Stimulated activated CD8-positive, alpha-beta memory T cell treated with anti-CD3 and anti-CD28 coated beads, Interleukin-12 subunit alpha, Interleukin-12 subunit beta, amount 100 ng/mL, for 24 hours (primary cell): ENCODE results near the gene C5.
A peak's percentile ranks its signal among the peaks of the same experiment; 100 is the strongest.
"Not testable (repeated sequence)": the region's sequence is repeated elsewhere in the genome, so short reads cannot be mapped to it uniquely, and the experiment has no call there.

Experiments
- DNase-seq: peaks from one replicate; pipeline ENCODE4 v3.0.0-alpha.2; 2020; ENCODE audit errors: extremely low read depth

C5 gene

DNA sequence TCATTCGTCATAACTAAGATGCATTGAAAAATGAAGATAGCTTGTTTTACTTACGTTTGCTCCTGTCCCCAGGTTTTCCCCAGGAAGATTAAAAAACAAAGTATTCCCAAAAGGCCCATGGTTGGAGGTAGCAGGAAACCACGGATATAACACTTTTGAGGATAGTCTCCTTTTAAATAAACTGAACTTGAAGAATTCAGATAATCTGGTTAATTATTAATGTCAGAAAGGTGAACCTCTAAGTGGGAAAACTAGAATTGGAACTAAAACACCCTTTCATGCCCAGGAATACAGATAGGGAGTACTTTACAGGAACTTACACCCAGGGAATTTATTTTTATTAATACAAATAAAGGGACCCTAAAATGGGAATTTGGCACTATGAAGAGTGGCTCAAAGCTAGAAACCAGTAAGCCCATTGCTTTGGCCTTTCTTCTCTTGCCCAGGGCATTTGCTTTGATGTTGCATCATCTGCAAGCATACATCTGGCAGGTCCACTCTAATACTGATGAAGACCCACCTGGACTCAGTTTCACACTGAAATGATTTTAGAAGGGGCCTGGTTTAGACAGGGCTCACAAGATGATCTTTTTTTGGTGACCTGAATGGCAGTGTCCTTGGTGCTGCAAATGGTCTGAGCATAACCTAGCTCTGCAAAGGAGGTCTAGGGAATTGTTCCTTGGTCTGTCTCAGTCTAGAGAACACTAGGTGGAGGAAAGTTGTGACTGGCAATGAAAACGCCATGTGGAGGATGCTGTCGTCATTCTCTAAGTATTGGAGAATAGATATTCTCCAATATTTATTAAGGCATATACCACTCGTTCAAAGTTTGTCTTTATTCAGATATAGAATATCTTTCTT lies at the start of gene C5:
TSS of gene C5 (minus strand) at position 148 of the 861 bp plus-strand sequence. CDS start at position 119, 29 bp downstream.
- no peak for DNase-seq

DNA sequence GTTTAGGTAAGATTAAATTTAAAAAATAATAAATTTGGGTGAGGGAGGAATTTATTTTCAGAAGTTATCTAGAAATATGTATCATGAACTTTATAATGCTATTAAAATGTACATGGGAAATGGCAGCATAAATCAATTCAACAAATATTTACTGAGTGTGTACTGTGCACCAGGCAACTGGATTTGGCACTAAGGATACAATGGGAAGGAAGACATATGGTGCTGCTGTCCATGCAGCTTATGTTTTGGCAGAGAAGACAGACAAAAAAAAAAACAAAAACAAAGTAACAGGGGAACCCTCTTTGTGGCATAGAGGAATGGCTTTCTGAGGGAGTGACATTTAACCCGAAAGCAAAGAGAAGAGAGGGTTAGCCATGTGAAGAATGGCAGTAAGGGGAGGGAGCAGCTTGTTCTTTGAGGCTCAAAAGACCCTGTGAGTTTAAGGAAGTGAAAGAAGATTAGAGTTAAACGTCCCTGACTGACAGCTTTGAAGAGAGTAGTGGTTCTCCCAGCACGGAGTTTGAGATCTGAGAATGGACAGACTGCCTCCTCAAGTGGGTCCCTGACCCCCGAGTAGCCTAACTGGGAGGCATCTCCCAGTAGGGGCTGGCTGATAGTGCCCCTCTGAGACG lies 48.6 kb upstream of the C5 start:
- no peak for DNase-seq

DNA sequence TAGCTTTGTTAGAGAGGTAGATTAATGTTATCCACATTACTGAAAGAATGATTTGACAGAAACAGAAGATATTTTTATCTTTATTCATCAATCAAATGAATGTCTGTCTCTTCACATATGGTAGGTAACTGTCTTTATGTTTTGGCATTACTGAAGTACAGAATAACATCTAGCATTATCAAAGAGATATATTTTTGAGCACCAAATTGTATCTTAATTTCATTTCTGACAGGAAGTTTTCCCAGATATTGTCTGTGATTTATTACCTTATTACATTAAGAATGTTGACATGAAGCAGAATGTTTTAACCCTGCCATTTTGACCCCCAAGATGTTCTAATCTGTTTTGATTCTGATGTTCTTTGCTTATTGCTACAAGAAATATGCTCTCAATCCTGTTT lies 45.0 kb upstream of the C5 start:
- no peak for DNase-seq

DNA sequence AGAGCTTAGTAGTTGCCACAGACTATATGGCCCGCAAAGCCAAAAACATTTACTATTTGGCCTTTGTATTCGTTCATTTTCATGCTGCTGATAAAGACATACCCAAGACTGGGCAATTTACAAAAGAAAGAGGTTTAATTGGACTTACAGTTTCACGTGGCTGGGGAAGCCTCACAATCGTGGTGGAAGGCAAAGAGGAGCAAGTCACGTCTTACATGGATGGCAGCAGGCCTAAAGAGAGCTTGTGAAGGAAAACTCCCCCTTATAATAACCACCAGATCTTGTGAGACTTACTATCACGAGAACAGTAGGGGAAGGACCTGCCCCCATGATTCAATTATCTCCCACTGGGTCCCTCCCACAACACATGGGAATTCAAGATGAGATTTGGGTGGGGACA lies 40.7 kb upstream of the C5 start:
- DNase-seq: not testable (repeated sequence)

DNA sequence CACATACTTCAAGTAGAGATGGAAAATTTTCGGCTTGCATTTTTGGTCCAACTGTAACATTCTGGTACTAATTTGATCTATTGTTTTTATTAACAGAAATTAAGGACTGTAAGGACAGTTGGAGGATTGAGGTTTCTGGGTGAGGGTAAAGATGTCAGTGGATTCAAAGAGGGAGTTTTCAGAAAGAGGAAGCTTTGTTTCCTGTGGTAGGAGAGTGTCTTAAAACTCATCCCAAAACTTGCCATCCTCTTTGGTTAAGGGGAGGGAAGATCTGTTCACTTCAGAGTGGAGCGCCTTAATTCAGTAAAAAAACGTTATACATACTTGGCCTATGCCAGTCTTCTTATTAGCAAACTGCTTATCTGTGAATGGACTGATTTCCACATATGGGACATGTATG lies 38.5 kb upstream of the C5 start:
- no peak for DNase-seq

DNA sequence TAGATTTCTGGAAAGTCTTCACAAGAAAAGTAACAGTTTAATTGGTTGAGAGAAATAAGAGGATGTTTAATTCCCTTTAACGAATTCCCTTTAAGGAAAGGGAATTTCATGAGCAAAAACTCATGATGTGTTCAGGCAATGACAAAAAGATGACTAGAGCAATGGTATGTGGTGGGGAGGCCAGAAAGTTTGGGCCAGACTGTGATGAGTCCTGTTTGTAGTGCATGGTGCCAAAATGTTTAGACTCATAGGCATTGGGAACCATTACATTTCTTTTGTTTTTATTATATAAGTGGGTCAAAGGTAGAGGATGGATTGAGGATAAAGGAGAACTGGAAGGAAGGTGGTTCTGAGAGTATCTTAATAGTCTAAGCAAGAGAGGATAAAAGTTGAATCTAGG lies 35.6 kb upstream of the C5 start:
- DNase-seq: no peak

DNA sequence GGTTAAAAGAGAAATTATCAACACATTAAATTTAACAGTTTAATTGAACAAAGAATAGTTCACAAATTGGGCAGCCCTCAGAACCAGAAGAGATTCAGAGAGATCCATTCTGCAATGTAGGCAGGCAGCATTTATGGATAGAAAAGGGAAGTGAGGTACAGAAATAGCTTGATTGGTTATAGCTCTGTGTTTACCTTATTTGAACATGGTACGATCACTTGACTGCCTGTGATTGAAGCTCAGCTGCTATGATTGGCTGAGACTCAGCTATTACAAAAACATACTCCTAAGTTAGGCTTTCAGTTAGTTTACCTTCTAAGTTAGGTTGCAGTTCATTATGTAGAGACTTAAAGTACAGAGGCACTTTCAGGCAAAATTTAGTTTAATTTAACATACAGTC lies 32.0 kb upstream of the C5 start:
- DNase-seq: no peak

DNA sequence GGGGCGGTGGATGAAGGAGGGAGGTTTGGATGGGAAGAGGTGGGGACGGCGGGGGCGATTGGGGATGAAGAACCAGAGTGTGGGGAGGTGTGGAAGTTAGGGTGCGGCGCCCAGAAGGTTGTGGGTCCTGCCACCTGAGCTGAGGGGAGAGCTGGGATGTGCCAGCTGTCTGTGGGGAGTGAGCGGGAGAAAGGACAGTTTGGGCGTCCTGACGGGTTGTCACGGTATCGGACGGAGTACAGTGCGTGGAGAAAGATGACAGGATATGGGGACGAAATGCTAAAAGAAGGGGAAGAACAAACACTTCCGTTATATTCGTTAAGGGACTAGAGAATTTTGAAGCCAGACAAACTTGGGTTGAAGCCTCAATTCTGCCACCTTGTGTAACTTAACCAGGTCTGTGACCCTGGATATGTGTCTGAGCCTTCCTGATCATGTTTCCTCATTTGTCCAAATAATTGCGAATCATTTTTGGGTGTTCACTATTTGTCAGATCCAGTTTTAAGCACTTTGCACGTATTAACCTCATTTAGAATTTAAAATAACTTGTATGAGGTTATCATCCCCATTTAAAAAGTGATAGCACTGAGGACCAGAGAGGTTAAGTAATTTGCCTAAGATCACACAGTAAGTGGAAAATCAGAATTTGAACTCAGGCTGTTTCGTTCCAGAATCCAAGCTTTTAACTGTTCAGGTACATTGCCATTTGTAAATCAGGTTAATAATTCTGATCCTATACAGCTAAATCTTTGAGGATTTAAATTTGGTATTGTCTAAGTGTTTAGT lies 25.4 kb upstream of the C5 start:
- no peak for DNase-seq

DNA sequence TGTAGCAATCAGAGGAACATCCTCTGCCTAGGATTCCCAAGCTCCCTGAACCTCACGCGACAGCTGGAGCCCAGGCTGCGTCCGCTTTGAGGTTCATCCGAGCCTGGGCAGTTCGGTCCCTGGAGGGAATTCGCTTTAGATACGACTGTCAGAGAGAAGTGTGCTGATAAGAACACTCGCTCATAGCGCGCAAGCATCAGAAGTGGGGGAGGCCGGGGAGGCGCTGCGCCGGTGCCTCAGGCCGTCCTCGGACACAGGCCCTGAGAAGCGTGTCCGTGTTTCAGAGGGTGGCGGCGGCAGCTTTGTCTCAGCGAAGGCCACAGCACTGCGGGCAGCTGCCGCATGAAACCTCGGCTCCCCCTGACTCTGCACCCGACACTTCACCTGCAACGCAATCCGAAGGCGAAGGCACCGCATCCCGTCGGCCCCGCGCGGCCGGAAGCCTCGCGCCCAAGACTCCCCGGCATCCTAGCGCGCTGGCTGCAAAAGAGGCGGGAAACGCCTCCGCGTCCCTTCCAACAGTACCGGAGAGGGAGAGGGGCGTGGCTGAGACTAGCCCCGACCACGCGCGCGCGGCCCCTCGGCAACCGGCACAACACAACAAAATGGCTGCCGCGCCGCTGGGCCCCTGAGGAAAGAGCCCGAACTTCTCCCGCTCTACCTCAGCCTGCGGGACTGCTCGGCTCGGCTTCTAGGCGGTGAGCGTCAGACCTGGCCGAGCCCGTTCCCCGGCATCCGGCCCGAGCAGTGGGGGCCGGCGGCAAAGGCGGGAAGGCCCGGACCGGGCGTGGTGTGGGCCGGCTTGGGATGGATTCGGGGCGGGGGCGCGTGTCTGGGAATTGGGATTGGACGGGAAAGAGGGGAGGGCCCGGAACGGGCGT lies 24.5 kb upstream of the C5 start, which contains the start of gene CNTRL:
TSS of gene CNTRL (plus strand) at position 586 of the 881 bp plus-strand sequence. CDS start 13,372 bp downstream, outside the sequence.
- DNase-seq: peak; percentile 80

DNA sequence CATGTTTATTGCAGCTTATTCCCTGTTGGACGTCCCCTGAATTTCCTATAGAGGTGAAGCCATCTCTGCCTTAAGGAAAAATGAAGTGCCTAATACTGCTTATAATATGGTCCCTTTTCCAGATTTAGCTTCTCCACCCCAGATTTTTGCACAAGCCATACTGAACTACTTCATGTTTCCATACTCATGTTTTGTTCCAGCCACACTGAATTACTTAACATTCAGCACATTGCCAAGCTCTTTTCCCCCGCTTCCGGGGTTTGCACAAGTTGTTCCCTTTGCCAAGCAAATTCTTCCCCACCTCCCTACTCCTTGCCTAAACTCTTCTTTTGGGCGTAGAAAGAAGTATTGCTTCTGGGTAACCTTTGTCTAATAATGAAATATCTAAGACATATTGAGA lies 23.0 kb upstream of the C5 start:
- no peak for DNase-seq

DNA sequence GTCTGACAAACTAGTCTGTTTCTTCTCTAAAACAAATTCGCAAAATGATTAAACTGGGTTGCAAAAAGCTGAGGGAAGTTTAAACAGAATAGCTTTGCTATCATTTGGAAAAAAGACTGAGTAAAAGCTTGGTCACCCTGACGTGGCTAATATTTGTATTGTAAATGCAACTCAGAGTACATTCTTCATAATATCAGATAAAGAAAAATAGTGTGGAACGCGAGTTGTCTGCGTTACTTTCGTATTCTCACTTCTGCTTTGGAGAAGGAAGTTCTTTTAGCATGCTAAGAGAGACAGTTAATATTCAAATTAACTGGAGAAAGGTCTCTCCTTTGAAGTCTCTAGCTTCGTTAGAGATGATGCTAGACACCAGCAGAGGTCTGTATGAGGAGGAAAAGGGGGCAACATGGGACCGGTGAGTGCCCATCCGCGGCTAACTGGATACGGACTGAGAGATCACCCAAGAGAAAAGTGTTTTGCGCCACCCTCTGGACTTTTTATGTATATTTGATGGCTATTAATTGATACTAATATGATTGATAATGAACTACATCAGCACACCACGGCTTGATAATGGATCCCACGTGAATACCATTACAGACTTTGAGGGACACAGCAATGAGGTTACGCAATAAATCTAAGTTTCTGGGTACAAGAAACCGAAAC lies 21.8 kb upstream of the C5 start:
- DNase-seq: no peak

DNA sequence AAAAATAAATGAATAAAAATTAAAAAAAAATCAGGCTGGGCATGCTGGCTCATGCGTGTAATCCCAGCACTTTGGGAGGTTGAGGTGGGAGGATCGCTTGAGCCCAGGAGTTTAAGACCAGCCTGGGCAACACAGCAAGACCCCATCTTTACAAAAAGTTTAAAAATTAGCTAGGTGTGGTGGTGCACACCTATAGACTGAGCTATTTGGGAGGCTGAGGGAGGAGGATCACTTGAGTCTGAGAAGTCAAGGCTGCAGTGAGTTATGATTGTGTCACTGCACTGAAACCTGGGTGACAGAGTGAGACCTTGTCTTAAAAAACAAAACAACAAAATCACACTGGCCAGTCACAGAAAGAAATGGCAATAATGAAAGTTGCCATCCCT lies 21.3 kb upstream of the C5 start:
- no peak for DNase-seq

DNA sequence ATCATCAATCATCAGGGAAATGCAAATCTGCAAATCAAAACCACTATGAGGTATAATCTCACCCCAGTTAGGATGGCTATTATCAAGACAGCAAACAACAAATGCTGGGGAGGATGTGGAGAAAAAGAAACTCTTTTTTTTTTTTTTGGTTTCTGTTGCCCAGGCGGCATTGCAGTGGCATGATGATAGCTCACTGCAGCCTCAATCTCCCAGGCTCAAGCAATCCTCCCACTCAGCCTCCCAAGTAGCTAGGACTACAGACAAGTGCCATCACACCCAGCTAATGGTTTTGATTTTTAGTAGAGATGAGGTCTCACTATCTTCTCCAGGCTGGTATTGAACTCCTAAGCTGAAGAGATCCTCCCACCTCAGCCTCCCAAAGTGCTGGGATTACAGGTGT lies 19.3 kb upstream of the C5 start:
- DNase-seq: no peak

DNA sequence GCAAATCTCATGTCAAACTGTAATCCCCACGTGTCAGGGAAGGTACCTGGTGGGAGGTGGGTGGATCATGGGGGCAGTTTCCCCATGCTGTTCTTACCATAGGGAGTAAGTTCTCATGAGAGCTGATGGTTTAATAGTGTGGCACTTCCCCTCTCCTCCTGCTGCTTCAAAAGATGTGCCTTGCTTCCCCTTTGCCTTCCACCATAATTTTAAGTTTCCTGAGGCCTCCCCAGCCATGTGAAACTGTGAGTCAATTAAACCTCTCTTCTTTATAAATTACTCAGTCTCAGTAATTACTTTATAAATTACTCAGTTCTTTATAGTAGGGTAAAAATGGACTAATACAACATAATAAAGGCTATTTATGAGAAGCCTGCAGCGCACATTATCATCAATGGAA lies 17.6 kb upstream of the C5 start:
- no peak for DNase-seq

DNA sequence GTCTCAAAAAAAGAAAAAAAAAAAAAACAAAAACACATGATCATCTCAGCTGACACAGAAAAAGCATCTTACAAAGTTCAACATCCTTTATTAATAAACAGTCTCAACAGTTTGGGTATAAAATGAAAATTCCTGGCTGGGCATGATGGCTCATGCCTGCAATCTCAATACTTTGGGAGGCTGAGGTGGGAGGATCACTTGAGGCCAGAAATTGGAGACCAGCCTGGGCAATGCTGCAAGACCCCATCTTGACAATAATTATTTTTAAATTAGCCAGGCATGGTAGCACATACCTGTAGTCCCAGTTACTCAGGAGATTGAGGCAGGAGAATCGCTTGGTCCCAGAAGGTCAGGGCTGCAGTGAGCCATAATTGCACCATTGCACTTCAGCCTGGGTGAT lies 16.8 kb upstream of the C5 start:
- no peak for DNase-seq

DNA sequence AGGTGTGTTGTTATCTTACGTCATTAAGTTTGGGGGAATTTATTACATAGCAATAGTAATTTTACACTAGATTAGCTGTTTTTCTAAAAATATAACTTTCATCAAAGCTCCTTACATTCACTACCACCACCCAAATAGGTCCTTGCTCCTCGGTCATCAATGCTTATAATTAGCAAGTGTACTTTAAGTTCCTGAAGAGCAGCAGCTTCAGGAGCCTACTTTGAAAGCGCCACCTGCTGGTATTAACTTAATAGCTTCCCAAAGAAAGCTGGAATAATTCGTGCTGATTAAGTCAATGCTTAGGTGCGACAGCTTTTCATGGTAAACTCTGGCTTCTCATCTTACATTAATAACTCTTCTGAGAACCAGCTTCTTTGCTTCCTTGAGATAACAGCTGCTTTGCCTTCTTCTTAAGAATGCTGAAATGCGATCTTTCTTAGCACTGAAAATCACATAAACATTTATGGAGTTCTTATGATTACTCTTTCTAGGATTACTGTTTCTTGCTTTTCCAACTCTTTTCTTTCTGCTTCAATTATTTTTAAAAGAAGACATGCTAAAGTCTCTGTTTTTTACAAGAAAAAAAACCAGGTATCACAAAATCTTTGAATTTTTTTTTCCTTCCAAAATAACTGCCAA lies 10.0 kb upstream of the C5 start:
- no peak for DNase-seq

DNA sequence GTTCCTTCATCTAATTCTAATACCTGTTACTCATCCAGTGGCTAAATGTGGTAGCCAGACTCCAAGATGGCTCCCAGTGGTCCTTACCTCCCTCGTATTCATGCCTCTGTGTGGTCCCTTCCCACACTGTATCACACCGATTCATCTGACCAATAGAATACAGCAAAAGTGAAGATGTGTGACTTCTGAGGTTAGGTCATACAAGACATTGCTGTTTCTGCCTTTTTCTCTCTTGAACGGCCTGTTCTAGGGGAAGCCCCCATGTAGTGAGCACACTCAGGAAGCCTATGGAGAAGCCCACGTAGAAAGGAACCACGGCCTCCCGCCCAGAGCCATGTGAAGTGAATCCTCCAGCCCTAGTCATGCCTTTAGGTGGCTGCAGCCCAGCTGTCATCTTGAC lies 9.4 kb upstream of the C5 start:
- DNase-seq: no peak

DNA sequence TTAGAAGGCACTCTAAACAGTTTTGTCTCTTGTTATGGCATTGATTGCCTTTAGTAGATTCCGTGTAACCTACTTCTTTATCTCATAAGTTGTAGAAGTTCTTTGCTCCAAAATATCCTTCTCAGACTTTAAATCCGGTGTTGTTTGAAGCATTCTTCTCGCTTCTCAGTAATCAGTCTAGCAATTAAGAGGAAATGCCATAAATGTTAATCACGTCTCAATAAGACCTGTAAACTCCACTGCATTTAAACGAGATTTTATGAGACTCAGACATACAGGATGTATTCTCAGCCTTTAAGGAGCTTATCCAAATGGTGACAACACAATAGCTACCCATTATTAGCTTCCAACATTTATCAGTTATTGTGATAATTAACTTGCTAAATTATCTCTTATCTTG lies 7.7 kb upstream of the C5 start:
- DNase-seq: no peak

DNA sequence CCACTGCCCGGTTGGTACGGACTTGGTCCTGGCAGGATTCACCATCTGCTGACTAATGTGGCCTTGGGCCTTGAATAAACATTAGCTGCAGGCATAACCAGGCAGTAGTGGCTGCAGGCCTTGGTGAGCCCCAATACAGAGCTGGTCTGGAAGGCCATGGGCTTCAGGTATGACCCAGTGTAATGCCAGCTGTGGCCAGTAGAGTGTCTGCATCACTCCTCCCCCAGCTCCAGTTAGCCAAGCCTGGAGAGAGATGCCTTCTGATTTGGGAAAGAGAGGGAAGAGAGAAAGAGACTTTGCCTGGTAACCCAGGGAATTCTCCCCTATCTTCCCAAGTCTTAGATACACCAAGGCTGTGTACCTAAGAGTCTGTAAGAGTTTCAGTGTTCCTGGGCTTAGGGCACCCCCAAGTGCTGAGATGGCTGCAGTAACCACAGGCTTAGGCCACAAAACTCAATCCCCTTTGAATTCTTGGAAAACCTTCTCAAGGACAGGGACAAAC lies 5.6 kb upstream of the C5 start:
- DNase-seq: no peak

DNA sequence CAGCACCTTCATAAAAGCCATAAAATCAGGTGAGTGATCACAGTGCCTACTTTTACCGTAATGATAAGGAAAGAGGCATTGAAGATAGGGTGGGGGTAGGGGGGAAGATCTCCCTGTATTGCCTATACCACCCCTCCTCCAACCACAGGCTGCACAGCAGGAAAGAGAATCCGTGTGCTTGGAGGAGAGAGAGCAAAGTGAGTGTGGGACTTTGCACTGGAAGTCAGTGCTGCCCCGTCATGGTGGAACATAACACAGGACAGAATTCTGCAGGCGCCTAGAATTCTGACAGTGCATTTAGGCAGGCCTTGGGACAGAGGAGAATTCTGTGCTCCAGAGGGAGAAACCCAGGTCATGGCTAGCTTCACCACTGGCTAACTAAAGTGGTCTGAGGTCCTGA lies 3.5 kb upstream of the C5 start:
- no peak for DNase-seq
